CD4-positive, alpha-beta T cell treated with Interleukin-17A for 1 hour (primary cell): ENCODE data around the gene CRKL.
"Not testable (repeated sequence)": the region's sequence is repeated elsewhere in the genome, so short reads cannot be mapped to it uniquely, and the experiment has no call there.

Experiments
- DNase-seq: peaks from one replicate; pipeline ENCODE4 v3.0.0-alpha.2; 2020

CRKL gene

GRCh38 chr22:20903093-20903492 is 14.1 kb upstream of the CRKL start:
- no peak for DNase-seq

GRCh38 chr22:20904008-20904979 is 12.9 kb upstream of the CRKL start:
- DNase-seq, result no peak

GRCh38 chr22:20904980-20905355 is 12.2 kb upstream of the CRKL start:
- DNase-seq, result no peak

- no peak for DNase-seq
Measured at GRCh38 chr22:20905415-20906386, 11.5 kb upstream of the CRKL start.

- no peak for DNase-seq
Measured at GRCh38 chr22:20906387-20906767, 10.8 kb upstream of the CRKL start.

GRCh38 chr22:20908717-20909116 is 8.5 kb upstream of the CRKL start:
- DNase-seq, result not testable (repeated sequence)

GRCh38 chr22:20909543-20910303 is 7.5 kb upstream of the CRKL start:
- DNase-seq, result no peak

- no peak for DNase-seq
Measured at GRCh38 chr22:20912494-20912893, 4.7 kb upstream of the CRKL start.

GRCh38 chr22:20918663-20919218 is 1.5 kb downstream of the CRKL start:
- no peak for DNase-seq

- DNase-seq, result no peak
Measured at GRCh38 chr22:20919718-20920117, 2.5 kb downstream of the CRKL start.

- no peak for DNase-seq
Measured at GRCh38 chr22:20920881-20921203, 3.6 kb downstream of the CRKL start.

GRCh38 chr22:20922141-20922751 is 5.0 kb downstream of the CRKL start:
- DNase-seq, result no peak

- no peak for DNase-seq
Measured at GRCh38 chr22:20926243-20926642, 9.0 kb downstream of the CRKL start.

- no peak for DNase-seq
Measured at GRCh38 chr22:20927940-20928572, 10.8 kb downstream of the CRKL start.

GRCh38 chr22:20928573-20928967 is 11.4 kb downstream of the CRKL start:
- no peak for DNase-seq

GRCh38 chr22:20930004-20930403 is 12.8 kb downstream of the CRKL start:
- no peak for DNase-seq

GRCh38 chr22:20930435-20930834 is 13.2 kb downstream of the CRKL start:
- not testable (repeated sequence) for DNase-seq

GRCh38 chr22:20931126-20931654 is 14.0 kb downstream of the CRKL start:
- no peak for DNase-seq

GRCh38 chr22:20933910-20934309 is 16.7 kb downstream of the CRKL start:
- DNase-seq, result no peak

- DNase-seq, result not testable (repeated sequence)
Measured at GRCh38 chr22:20935049-20935448, 17.8 kb downstream of the CRKL start.
